Body of pancreas (tissue), 4 donors: ENCODE data around the gene VOPP1.
"Not testable (repeated sequence)": the region's sequence is repeated elsewhere in the genome, so short reads cannot be mapped to it uniquely, and the experiment has no call there.

ENCODE experiments used
- POLR2A ChIP-seq, 3 donors: fragments of 450-650 bp; IDR thresholded peaks; one replicate each; pipeline ENCODE4 v1.6.1; 2016; ENCODE audit warnings: antibody characterized with exemption in 3 of 3, mild to moderate bottlenecking in 2 of 3
- TF ChIP-seq, protein P1 (sequence below), 7 experiments: fragments of 450-650 bp in 4 of 7; fragments of 200-600 bp in 3 of 7; sonication (generic) in 3 of 7; IDR thresholded peaks; one replicate each; pipeline ENCODE4 v1.5.1; 2016 to 2019; ENCODE audit warnings: antibody characterized with exemption in 7 of 7

GRCh38 chr7:55582656-55583055 lies 10.4 kb upstream of the VOPP1 start:
- not testable (repeated sequence) for TF ChIP-seq POLR2A (IDR thresholded peaks at IDR 0.05)
- TF ChIP-seq, protein P1, sequence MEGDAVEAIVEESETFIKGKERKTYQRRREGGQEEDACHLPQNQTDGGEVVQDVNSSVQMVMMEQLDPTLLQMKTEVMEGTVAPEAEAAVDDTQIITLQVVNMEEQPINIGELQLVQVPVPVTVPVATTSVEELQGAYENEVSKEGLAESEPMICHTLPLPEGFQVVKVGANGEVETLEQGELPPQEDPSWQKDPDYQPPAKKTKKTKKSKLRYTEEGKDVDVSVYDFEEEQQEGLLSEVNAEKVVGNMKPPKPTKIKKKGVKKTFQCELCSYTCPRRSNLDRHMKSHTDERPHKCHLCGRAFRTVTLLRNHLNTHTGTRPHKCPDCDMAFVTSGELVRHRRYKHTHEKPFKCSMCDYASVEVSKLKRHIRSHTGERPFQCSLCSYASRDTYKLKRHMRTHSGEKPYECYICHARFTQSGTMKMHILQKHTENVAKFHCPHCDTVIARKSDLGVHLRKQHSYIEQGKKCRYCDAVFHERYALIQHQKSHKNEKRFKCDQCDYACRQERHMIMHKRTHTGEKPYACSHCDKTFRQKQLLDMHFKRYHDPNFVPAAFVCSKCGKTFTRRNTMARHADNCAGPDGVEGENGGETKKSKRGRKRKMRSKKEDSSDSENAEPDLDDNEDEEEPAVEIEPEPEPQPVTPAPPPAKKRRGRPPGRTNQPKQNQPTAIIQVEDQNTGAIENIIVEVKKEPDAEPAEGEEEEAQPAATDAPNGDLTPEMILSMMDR (IDR thresholded peaks at IDR 0.05) = not testable (repeated sequence)
